H1 (cell line): ENCODE results near the gene MRGPRX1. TPM values are rescaled to one million over a fixed set of nuclear protein-coding genes. Genes with fewer than 3 reads are reported as not detected.

Experiments used
- CTCF ChIA-PET: fragments of 300-600 bp; sonication (Branson Sonifier 250); formaldehyde crosslinking; loops from one replicate; lab custom pipeline; 2021; ENCODE audit not compliant: partially characterized antibody; lab: Charles Lee
- POLR2A ChIA-PET: fragments of 300-600 bp; sonication (Branson Sonifier 250); formaldehyde crosslinking; loops from one replicate; lab custom pipeline; 2021; ENCODE audit warnings: inconsistent platforms; ENCODE audit not compliant: partially characterized antibody; lab: Charles Lee
- DNase-seq, 2 experiments: peaks; one replicate each; pipeline versions ENCODE4 v3.0.0 to v3.0.0-alpha.2; 2010 to 2022; ENCODE audit warnings: low spot score in 2 of 2, low read depth in 1 of 2, mixed read lengths in 1 of 2
- FAIRE-seq: peaks from 2 replicates; lab custom pipeline; 2011; peaks lifted over from hg19 to GRCh38; lab: Jason Lieb, UNC
- H2AFZ ChIP-seq: 2 replicates; pipeline ENCODE4 v1.8.1; 2012; ENCODE audit warnings: low read length, inconsistent platforms
- H2AK5ac ChIP-seq: 2 replicates; pipeline ENCODE4 v1.6.1; 2013; ENCODE audit warnings: low read depth, low read length
- H2BK120ac ChIP-seq: replicated peaks from 2 replicates; pipeline ENCODE3; 2013; ENCODE audit warnings: low read depth, low read length, inconsistent platforms
- H2BK12ac ChIP-seq: 2 replicates; pipeline ENCODE4 v1.6.1; 2013; ENCODE audit warnings: low read depth, low read length
- H2BK15ac ChIP-seq: 2 replicates; pipeline ENCODE4 v1.6.1; 2013; ENCODE audit warnings: low read length
- H2BK20ac ChIP-seq: 2 replicates; pipeline ENCODE4 v1.6.1; 2013; ENCODE audit warnings: low read length
- H2BK5ac ChIP-seq: 2 replicates; pipeline ENCODE4 v1.6.1; 2013; ENCODE audit warnings: low read depth, low read length
- H3K14ac ChIP-seq: 2 replicates; pipeline ENCODE4 v1.6.1; 2013; ENCODE audit warnings: inconsistent platforms; ENCODE audit not compliant: insufficient read length
- H3K18ac ChIP-seq: 2 replicates; pipeline ENCODE4 v1.6.1; 2013; ENCODE audit warnings: low read length; ENCODE audit errors: extremely low read depth
- H3K23ac ChIP-seq: 2 replicates; pipeline ENCODE4 v1.6.1; 2013; ENCODE audit warnings: inconsistent platforms; ENCODE audit not compliant: insufficient read length
- H3K23me2 ChIP-seq: 2 replicates; pipeline ENCODE4 v1.6.1; 2013; ENCODE audit warnings: low read depth, low read length
- H3K27ac ChIP-seq: 2 replicates; pipeline ENCODE4 v1.6.1; 2011; ENCODE audit warnings: low read depth, low read length, inconsistent platforms
- H3K27me3 ChIP-seq, 4 experiments: replicated peaks in 1 of 4; 1 replicate in 1 of 4; 2 replicates in 3 of 4; pipeline versions ENCODE4 v1.6.1 to v1.8.1; 2011 to 2013; ENCODE audit warnings: low read length in 3 of 4, mild to moderate bottlenecking in 3 of 4, inconsistent platforms in 2 of 4, mixed read lengths in 2 of 4, moderate library complexity in 1 of 4; ENCODE audit not compliant: control insufficient read depth in 3 of 4, insufficient read depth in 3 of 4; ENCODE audit errors: extremely low read depth in 1 of 4
- H3K36me3 ChIP-seq, 4 experiments: 2 replicates each; pipeline versions ENCODE4 v1.6.1 to v1.8.1; 2011 to 2013; ENCODE audit warnings: mild to moderate bottlenecking in 4 of 4, low read length in 3 of 4, moderate library complexity in 2 of 4, control low read depth in 1 of 4, inconsistent platforms in 1 of 4; ENCODE audit not compliant: insufficient read depth in 4 of 4, control insufficient read depth in 2 of 4
- H3K4ac ChIP-seq: replicated peaks from 2 replicates; pipeline ENCODE3; 2013; ENCODE audit warnings: low read length, low read depth, mixed read lengths, inconsistent platforms; ENCODE audit not compliant: insufficient read length
- H3K4me1 ChIP-seq, 4 experiments: replicated peaks in 1 of 4; 1 replicate in 1 of 4; 2 replicates in 3 of 4; pipeline versions ENCODE4 v1.6.1 to v1.8.1; 2011 to 2013; ENCODE audit warnings: low read length in 3 of 4, inconsistent platforms in 2 of 4, mixed read lengths in 1 of 4; ENCODE audit not compliant: insufficient read depth in 4 of 4, control insufficient read depth in 3 of 4
- H3K4me2 ChIP-seq, 2 experiments: 2 replicates each; pipeline versions ENCODE4 v1.6.1 to v1.8.1; 2011 to 2013; ENCODE audit warnings: low read depth in 2 of 2, low read length in 2 of 2, control low read depth in 1 of 2, inconsistent platforms in 1 of 2, mild to moderate bottlenecking in 1 of 2; ENCODE audit not compliant: insufficient read depth in 1 of 2
- H3K4me3 ChIP-seq, 4 experiments: fragments of 200-600, 300-600 bp in 1 of 4; sonication (generic), shearing (Covaris generic), sonication (Bioruptor Twin) in 1 of 4; 2 replicates each; pipeline versions ENCODE4 v1.5.1 to v1.8.1; 2011 to 2016; ENCODE audit warnings: low read length in 4 of 4, low read depth in 3 of 4, control low read depth in 2 of 4, inconsistent platforms in 2 of 4, mild to moderate bottlenecking in 2 of 4, mixed read lengths in 1 of 4, moderate library complexity in 1 of 4; ENCODE audit not compliant: insufficient read depth in 2 of 4; ENCODE audit errors: extremely low read depth in 1 of 4
- H3K56ac ChIP-seq: replicated peaks from 2 replicates; pipeline ENCODE3; 2013; ENCODE audit warnings: low read depth, mild to moderate bottlenecking, mixed read lengths, low read length, inconsistent platforms; ENCODE audit not compliant: insufficient read length
- H3K79me1 ChIP-seq: 2 replicates; pipeline ENCODE4 v1.6.1; 2013; ENCODE audit warnings: low read depth, low read length, control low read depth
- H3K79me2 ChIP-seq, 2 experiments: 2 replicates each; pipeline versions ENCODE4 v1.6.1 to v1.8.1; 2012 to 2013; ENCODE audit warnings: low read length in 2 of 2, mild to moderate bottlenecking in 2 of 2, inconsistent platforms in 1 of 2; ENCODE audit not compliant: insufficient read depth in 2 of 2, control insufficient read depth in 1 of 2
- H3K9ac ChIP-seq, 4 experiments: replicated peaks in 1 of 4; 1 replicate in 1 of 4; 2 replicates in 3 of 4; pipeline versions ENCODE4 v1.6.1 to v1.8.1; 2011 to 2013; ENCODE audit warnings: low read depth in 3 of 4, low read length in 3 of 4, control low read depth in 2 of 4, mild to moderate bottlenecking in 2 of 4, moderate library complexity in 2 of 4, inconsistent platforms in 1 of 4; ENCODE audit errors: extremely low read depth in 1 of 4
- H3K9me3 ChIP-seq, 2 experiments: 2 replicates each; pipeline versions ENCODE4 v1.6.1 to v1.8.1; 2012 to 2013; ENCODE audit warnings: mild to moderate bottlenecking in 2 of 2, moderate library complexity in 2 of 2, control low read depth in 1 of 2, inconsistent platforms in 1 of 2, low read depth in 1 of 2, low read length in 1 of 2, mixed read lengths in 1 of 2; ENCODE audit not compliant: insufficient read depth in 2 of 2
- H4K20me1 ChIP-seq, 2 experiments: replicated peaks in 1 of 2; 2 replicates each; pipeline versions ENCODE3 to v1.8.1; 2011 to 2013; ENCODE audit warnings: inconsistent platforms in 2 of 2, low read length in 2 of 2, mild to moderate bottlenecking in 1 of 2; ENCODE audit not compliant: insufficient read depth in 2 of 2, control insufficient read depth in 1 of 2
- H4K5ac ChIP-seq: 2 replicates; pipeline ENCODE4 v1.6.1; 2013; ENCODE audit warnings: low read length, low read depth, mixed read lengths, inconsistent platforms; ENCODE audit not compliant: insufficient read length
- H4K8ac ChIP-seq: 2 replicates; pipeline ENCODE4 v1.8.0; 2013; ENCODE audit warnings: mild to moderate bottlenecking, moderate library complexity, low read length, inconsistent platforms; ENCODE audit not compliant: insufficient read depth; ENCODE audit errors: extremely low read depth
- H4K91ac ChIP-seq: replicated peaks from 2 replicates; pipeline ENCODE3; 2013; ENCODE audit warnings: low read length, mixed read lengths, inconsistent platforms; ENCODE audit not compliant: insufficient read length
- CTCF ChIP-seq, 3 experiments: IDR thresholded peaks; 1 replicate in 2 of 3; 2 replicates in 1 of 3; pipeline versions ENCODE4 v1.5.1 to v1.6.1; 2011; ENCODE audit warnings: low read length in 3 of 3, mild to moderate bottlenecking in 3 of 3, inconsistent platforms in 2 of 3, low read depth in 1 of 3, moderate library complexity in 1 of 3; ENCODE audit not compliant: insufficient read depth in 1 of 3; ENCODE audit errors: control extremely low read depth in 1 of 3
- EZH2 ChIP-seq: fragments of 200-600 bp; sonication (generic); IDR thresholded peaks from 2 replicates; pipeline ENCODE4 v1.7.1; 2012; ENCODE audit warnings: low read depth, mild to moderate bottlenecking, moderate library complexity, low read length, inconsistent platforms; ENCODE audit not compliant: severe bottlenecking
- RAD21 ChIP-seq, 2 experiments: IDR thresholded peaks in 1 of 2; conservative IDR thresholded peaks in 1 of 2; 2 replicates each; pipeline ENCODE4 v1.6.1; 2011; ENCODE audit warnings: low read depth in 2 of 2, low read length in 2 of 2, improper control_type of control experiment in 1 of 2, inconsistent platforms in 1 of 2, mild to moderate bottlenecking in 1 of 2, moderate library complexity in 1 of 2
- TAF1 ChIP-seq: IDR thresholded peaks from 2 replicates; pipeline ENCODE4 v1.6.1; 2011; ENCODE audit warnings: mild to moderate bottlenecking, low read depth, low read length
- USF2 ChIP-seq: IDR thresholded peaks from 2 replicates; pipeline ENCODE4 v1.6.1; 2011; ENCODE audit warnings: low read length, improper control_type of control experiment
- ZNF274 ChIP-seq: IDR thresholded peaks from 2 replicates; pipeline ENCODE4 v1.7.0; 2012; ENCODE audit warnings: low read length, borderline replicate concordance; ENCODE audit errors: extremely low read depth
- WGBS, 2 experiments: shearing (Covaris generic) in 1 of 2; methylation state at CpG; one replicate each; pipeline versions ENCODE4 v1.1.6 to v1.1.7; 2013 to 2015; ENCODE audit warnings: low lambda C conversion rate in 2 of 2, mixed read lengths in 2 of 2, inconsistent platforms in 1 of 2, low coverage in 1 of 2, missing lambda C conversion rate in 1 of 2; ENCODE audit not compliant: insufficient replicate concordance in 2 of 2, insufficient coverage in 1 of 2, insufficient read length in 1 of 2; ENCODE audit errors: extremely low coverage in 1 of 2, missing lambda C conversion rate in 1 of 2; 5-methylcytosine and 5-hydroxymethylcytosine counted together
- polyA plus RNA-seq, 7 experiments: library from polyadenylated mRNA; depleted of rRNA in 3 of 7; stranded (reverse) in 5 of 7; unstranded in 2 of 7; fragments of >200 nt in 5 of 7; fragments of 200-250 nt in 2 of 7; gene quantifications; 1 replicate in 5 of 7; 2 replicates in 1 of 7; 4 replicates in 1 of 7; pipeline versions ENCODE4 v1.2.1 to v1.2.3, GENCODE V29; 2011 to 2013; ENCODE audit warnings: missing spikeins in 2 of 7, mixed read lengths in 2 of 7
- total RNA-seq: library from RNA; stranded (reverse); fragmentation: NEBNext Ultra II Directional; extraction: Animal tissue kit (Norgen Biotek cat#: 25700); gene quantifications from 2 replicates; pipeline ENCODE4 v1.2.1, GENCODE V29; 2021

The MRGPRX1 gene
- total and polyA plus RNA-seq, 2 of the 8 experiments (the other 6 are each of a cell fraction or from before 2014, with no cell fraction given), result not detected

DNA sequence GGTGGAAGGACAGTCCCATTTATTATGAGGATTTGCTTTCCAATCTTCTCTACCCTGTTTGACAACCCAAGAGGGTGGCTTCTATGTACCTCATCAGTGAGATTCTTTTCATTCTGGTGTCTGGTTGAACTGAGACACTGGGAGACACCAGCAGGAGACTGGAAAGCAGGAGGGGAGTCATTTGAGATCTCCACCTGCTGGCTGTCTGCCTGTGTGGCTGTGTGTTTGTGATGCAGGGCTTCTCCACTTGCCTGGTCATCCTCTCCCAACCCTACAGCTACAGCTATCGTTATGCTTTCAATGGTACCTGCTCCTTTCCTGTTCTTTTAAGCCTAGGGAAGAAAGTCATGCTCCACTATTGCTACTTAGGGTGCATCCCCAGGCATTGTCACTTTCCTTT, 48.6 kb downstream of the MRGPRX1 start:
- Histone ChIP-seq H4K91ac (no peak overlapping the region), H3K14ac (no peak overlapping the region), H3K79me1 (no peaks in the 10 kb centered on the region), H2AK5ac (no peak overlapping the region), H3K18ac (no peak overlapping the region), H3K9me3 (no peaks in the 10 kb centered on the region), H4K20me1 (no peaks in the 10 kb centered on the region), H3K9ac (no peak overlapping the region), H3K23ac (no peak overlapping the region), H4K8ac (no peak overlapping the region), H3K4me3 (no peak overlapping the region), H3K56ac (no peak overlapping the region), H3K27me3 (no peaks in the 10 kb centered on the region), H2BK20ac (no peak overlapping the region), H4K5ac (no peak overlapping the region), H3K79me2 (no peaks in the 10 kb centered on the region), H2BK120ac (no peak overlapping the region), H3K4ac (no peak overlapping the region), H3K36me3 (no peaks in the 10 kb centered on the region), H3K4me2 (no peak overlapping the region), H2BK12ac (no peak overlapping the region), H2BK15ac (no peak overlapping the region), H3K23me2 (no peaks in the 10 kb centered on the region), H2BK5ac (no peak overlapping the region), H2AFZ (no peak overlapping the region), H3K4me1 (no peaks in the 10 kb centered on the region), H3K27ac (no peak overlapping the region)
- WGBS, 2 experiments, result 100% methylated on average over 1 of the region's 1 CpG; no CpG with 5 or more reads in 1 of the 2 experiments
- no peak for TF ChIP-seq USF2
- TF ChIP-seq RAD21 (IDR thresholded peaks at IDR 0.05 in 1 of 2, conservative IDR thresholded peaks at IDR 0.05 in 1 of 2; ENCODE audit: low read depth in 2 of 2, low read length in 2 of 2), result peak in 1 of 2 experiments; percentile 8; a peak in 1 of 4 replicates
- no peak for TF ChIP-seq TAF1
- TF ChIP-seq CTCF (IDR thresholded peaks at IDR 0.05; ENCODE audit: control extremely low read depth in 1 of 3, insufficient read depth in 1 of 3, low read depth in 1 of 3, low read length in 3 of 3), result peak; percentile 4 to 15 (median 4); a peak in 2 of 4 replicates
- no peak for TF ChIP-seq ZNF274
- no peak for TF ChIP-seq EZH2
- POLR2A ChIA-PET, result no interaction called here
- FAIRE-seq, result no peak
- CTCF ChIA-PET, result no interaction called here
- DNase-seq, result no peak
